PFSK-1 (cell line): ENCODE data around the gene CREG1.

Source experiments
- FOXP2 ChIP-seq: optimal IDR thresholded peaks from 2 replicates; pipeline ENCODE3; 2011; ENCODE audit warnings: borderline replicate concordance, control low read depth, inconsistent platforms; ENCODE audit not compliant: insufficient read depth; ENCODE audit errors: extremely low read length, extremely low read depth
- POLR2AphosphoS5 ChIP-seq: IDR thresholded peaks from 2 replicates; pipeline ENCODE4 v1.6.1; 2012; ENCODE audit warnings: low read depth, mild to moderate bottlenecking, control low read depth, low read length, moderate library complexity
- SIN3A ChIP-seq: IDR thresholded peaks from 2 replicates; pipeline ENCODE4 v1.6.1; 2012; ENCODE audit warnings: mild to moderate bottlenecking, low read length, moderate library complexity, borderline replicate concordance; ENCODE audit not compliant: insufficient read depth
- TAF1 ChIP-seq: IDR thresholded peaks from 2 replicates; pipeline ENCODE4 v1.6.1; 2012; ENCODE audit warnings: low read length, control low read depth, borderline replicate concordance; ENCODE audit not compliant: insufficient read depth
- TF ChIP-seq, protein P1 (sequence below), 2 experiments: IDR thresholded peaks; 2 replicates each; pipeline versions ENCODE4 v1.6.1 to v1.8.0; 2011 to 2012; ENCODE audit warnings: low read depth in 2 of 2, low read length in 2 of 2, control low read depth in 1 of 2, inconsistent platforms in 1 of 2, mild to moderate bottlenecking in 1 of 2, moderate library complexity in 1 of 2; ENCODE audit not compliant: insufficient read depth in 1 of 2

CREG1 gene

DNA sequence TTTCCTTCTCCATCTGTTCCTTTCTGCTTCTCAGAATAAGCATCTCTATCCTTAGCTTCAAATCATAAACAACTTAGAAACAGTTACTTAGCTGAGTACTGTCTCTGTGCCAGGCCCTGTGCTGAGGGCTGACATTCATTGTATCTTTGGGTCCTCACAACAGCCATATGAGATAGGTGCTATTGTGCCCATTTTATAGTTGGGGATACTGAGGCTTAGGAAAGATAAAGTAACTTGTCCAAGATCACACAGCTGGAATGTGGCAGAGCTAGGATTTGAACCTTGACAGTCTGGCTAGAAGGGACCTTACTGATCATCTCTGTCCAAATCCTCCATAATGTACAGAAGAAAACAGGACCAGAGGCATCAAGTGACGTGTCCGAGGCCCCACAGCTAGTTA is 60.2 kb downstream of the CREG1 start:
- no peak for TF ChIP-seq FOXP2
- TF ChIP-seq, protein P1, sequence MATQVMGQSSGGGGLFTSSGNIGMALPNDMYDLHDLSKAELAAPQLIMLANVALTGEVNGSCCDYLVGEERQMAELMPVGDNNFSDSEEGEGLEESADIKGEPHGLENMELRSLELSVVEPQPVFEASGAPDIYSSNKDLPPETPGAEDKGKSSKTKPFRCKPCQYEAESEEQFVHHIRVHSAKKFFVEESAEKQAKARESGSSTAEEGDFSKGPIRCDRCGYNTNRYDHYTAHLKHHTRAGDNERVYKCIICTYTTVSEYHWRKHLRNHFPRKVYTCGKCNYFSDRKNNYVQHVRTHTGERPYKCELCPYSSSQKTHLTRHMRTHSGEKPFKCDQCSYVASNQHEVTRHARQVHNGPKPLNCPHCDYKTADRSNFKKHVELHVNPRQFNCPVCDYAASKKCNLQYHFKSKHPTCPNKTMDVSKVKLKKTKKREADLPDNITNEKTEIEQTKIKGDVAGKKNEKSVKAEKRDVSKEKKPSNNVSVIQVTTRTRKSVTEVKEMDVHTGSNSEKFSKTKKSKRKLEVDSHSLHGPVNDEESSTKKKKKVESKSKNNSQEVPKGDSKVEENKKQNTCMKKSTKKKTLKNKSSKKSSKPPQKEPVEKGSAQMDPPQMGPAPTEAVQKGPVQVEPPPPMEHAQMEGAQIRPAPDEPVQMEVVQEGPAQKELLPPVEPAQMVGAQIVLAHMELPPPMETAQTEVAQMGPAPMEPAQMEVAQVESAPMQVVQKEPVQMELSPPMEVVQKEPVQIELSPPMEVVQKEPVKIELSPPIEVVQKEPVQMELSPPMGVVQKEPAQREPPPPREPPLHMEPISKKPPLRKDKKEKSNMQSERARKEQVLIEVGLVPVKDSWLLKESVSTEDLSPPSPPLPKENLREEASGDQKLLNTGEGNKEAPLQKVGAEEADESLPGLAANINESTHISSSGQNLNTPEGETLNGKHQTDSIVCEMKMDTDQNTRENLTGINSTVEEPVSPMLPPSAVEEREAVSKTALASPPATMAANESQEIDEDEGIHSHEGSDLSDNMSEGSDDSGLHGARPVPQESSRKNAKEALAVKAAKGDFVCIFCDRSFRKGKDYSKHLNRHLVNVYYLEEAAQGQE (IDR thresholded peaks at IDR 0.05; ENCODE audit: insufficient read depth in 1 of 2, low read depth in 2 of 2, low read length in 2 of 2): no peak
- TF ChIP-seq TAF1: no peak
- no peak for TF ChIP-seq SIN3A
- no peak for TF ChIP-seq POLR2AphosphoS5

DNA sequence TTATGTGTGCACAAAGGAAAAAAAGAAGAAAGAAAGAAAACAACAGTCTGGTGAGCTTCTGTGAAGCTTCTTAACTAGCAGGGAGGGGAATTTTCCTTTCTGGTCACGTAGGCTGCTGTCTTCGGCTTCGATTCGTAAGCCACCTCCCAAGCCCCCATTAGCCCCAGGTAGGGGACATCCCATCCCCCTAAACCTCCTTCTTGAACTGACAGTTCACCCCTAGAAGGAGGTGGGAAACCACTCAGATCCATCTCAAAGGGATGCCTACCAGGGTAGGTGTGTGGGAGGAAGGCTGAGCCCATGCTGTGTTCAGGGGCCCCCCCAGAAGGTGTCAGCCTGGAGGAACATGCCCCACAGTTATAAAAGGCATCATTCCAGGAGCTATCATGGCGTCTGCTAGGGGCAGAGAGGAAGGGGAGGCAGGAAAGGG is 61.1 kb downstream of the CREG1 start:
- no peak for TF ChIP-seq TAF1
- TF ChIP-seq, protein P1 (IDR thresholded peaks at IDR 0.05; ENCODE audit: insufficient read depth in 1 of 2, low read depth in 2 of 2, low read length in 2 of 2): no peak

DNA sequence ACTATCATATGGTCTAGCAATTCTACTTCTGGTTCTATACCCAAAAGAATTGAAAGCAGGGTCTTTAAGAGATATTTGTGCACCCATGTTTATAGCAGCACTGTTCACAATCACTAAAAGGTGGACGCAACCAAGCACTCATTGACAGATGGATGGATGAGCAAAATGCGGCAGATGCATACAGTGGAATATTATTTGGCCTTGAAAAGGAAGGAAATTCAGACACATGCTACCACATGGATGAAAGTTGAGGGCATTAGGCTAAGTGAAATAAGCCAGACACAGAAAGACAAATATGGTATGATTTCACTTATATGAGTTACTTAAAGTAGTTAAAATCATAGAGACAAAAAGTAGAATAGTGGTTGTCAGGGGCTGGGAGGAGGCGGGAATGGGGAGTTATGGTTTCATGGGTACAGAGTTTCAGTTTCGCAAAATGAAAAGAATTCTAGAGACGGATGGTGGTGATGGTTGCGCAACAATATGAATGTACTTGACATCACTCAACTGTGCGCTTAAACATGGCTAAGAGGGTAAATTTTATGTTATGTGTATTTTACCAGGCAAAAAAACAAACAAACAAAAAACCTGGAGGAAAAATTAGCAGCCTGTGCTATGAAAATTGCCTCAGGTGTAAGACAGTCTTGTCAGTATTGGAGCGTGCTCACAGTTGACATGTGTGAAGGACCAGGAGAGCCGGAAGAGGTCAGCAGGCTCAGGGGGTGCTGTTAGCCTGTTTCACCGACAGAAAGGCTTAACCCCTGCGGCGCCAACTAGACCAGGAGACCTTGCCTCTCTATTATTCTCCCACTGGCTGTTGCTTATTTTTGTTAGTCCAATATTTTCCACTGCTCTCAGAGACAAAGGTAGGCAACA is 61.7 kb downstream of the CREG1 start:
- TF ChIP-seq, protein P1 (IDR thresholded peaks at IDR 0.05; ENCODE audit: insufficient read depth in 1 of 2, low read depth in 2 of 2, low read length in 2 of 2): no peak
- TF ChIP-seq POLR2AphosphoS5: no peak
- TF ChIP-seq SIN3A: no peak
